Head of caudate nucleus (tissue), 42 donors: ENCODE results near the gene EVC.

Experiments
- DNase-seq, 42 donors: peaks; one replicate each; pipeline versions ENCODE4 v3.0.0 to v3.0.0-alpha.2; 2020 to 2021; ENCODE audit warnings: mixed read lengths in 7 of 42
- intact Hi-C: fragments of 100-400 bp; cut with DNase I; formaldehyde crosslinking; loops from one replicate; pipeline ENCODE4 v1.15.0; 2022

EVC gene

GRCh38 chr4:5776510-5776909 is 65.5 kb downstream of the EVC start:
- intact Hi-C loops: no loop called here
- DNase-seq: no peak

DNA sequence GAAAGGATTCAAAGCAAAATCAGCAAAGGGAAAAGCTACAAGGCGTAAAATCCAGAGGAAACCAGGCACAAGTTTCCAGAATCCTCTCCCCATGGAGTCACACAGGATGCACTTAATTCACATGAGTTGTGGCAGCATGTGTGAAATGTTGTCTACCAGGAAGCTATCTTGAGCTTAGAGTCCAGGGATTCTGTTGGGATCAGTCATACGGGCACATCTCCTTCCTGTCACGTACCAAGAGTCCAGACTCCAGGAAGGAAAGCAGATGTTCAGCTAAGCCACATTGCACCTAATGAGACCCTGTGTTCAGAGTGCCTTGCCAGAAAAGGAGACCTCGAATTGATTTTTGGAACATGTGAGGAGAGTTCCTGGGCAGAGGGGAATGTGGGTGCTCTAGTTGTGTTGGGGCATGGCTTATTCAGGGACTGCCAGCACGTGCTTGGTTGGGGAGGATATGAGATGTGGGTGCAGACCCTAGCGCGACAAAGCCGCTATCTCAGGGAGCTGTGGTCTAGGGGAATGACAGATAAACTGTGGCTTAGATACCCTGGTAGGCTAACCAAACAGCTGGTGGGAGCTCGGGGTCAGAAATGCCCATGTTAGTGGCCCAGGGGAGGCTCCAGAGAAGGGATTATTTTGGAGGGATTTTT is 70.0 kb downstream of the EVC start:
- peak in 3 of 42 donors; percentile 8 to 12 (median 11) for DNase-seq

GRCh38 chr4:5781691-5782090 is 70.7 kb downstream of the EVC start:
- DNase-seq: no peak
- intact Hi-C loops: no loop called here

More for the DNA sequence above, 70.0 kb downstream of the EVC start:
- intact Hi-C loops: no loop called here

DNA sequence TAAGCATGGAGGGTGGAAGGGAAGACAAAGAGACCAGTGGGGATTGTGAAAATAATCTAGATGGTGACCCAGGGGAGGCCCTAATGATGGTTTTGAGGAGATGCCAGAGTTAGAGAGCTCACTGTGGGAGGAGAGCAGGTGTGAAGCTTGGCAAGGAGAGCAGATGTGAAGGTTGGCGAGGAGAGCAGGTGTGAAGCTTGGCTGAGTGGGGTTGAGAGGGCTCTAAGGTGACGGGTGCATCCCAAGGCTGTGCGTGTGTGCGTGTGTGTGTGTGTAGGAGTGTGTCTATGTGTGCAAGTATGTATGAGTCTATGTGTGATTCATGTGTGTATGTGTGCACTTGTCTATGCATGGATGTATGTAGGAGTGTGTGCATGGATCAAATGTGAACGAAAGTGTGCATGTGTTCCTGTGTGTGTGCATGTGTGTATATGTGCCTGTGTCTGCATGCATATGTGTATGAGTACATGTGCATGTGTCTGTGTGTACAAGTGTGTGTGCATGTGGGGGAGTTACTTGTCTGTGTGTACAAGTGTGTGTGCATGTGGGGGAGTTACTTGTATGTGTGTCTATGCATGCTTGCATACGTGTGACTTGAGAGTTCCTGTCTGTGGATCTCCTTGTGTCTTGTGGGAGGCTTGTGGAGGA is 72.0 kb downstream of the EVC start:
- intact Hi-C loops: no loop called here
- no peak for DNase-seq

DNA sequence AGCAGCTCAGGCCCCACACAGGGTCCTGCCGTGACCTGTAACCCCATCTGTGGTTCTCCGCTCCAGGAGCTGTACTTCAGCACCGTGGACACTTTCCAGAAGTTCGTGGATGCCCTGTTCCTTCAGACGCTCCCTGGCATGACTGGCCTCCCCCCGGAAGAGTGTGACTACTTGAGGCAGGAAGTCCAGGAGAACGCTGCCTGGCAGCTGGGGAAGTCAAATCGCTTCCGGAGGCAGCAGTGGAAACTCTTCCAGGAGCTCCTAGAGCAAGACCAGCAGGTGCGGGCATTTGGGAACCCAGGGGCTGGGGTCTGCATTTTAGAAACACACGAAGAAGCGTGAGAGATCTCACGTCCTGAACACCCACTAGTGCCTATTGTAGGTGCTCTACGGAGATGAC is 72.5 kb downstream of the EVC start:
- intact Hi-C loops: no loop called here
- peak in 3 of 42 donors; percentile 13 to 27 (median 14) for DNase-seq

- peak in 1 of 42 donors; percentile 4 for DNase-seq
- intact Hi-C loops: no loop called here
Measured at GRCh38 chr4:5784021-5784420, 73.0 kb downstream of the EVC start.

GRCh38 chr4:5784960-5785611 is 74.1 kb downstream of the EVC start:
- intact Hi-C loops: no loop called here
- DNase-seq: peak in 3 of 42 donors; percentile 16 to 32 (median 26)

DNA sequence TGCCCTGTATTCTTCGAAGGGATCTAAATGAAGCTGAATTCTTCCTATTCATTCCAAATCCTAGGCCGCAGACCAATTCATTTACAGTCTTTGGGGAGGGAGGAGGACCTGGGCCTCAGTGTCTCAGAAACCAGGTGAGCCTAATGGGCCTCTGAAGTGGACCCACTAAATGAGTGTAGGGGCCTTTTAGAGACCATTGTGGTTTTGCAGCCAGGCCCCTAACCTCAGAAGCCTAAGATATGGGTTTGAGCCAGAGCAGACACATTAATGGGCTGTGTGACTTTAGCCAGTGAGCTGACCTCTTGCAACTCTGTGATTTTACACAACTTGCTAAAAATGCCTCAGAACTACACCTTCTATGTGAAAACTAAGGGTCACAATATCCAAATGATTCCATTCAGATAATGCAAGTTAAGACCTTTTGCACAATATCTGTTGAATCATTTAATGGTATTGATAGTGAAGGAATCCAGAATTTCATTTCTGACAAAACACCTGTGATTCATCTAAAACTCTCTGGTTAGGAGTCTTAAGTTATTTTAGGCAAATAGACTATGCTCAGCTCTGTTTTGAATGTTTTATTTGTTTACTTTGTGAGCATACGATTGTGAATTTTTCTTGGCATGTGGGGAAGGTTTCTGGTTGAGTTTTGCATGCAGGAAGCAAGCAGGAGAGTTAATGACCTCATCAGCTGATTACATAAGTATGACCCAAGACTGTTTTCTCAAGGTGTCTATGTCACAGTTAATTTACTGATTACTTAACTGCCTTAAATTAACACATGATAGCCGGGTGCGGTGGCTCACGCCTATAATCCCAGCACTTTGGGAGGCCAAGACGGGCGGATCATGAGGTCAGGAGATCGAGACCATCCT is 75.0 kb downstream of the EVC start:
- intact Hi-C loops: no loop called here
- peak in 1 of 42 donors; percentile 7 for DNase-seq

- DNase-seq: peak in 2 of 42 donors; percentile 12 to 32
- intact Hi-C loops: no loop called here
Measured at GRCh38 chr4:5787311-5787710, 76.3 kb downstream of the EVC start.

DNA sequence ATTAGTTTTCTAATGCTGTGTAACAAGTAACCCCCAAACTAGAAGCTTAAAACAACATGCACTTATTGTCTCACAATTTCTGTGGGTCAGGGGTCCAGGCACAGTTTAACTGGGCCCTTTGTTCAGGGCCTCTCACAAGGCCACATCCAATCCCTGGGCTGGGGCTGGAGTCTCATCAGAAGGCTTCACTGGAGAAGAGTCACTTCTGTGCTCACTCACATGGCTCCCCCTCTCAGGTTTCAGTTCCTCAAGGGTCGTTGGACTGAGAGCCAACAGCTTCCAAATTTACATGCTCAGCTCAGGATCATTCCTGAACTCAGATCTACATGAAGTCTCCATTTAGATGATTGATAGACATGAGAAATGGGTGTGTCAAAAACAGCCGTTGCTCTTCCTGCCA is 77.1 kb downstream of the EVC start:
- peak in 2 of 42 donors; percentile 12 to 13 for DNase-seq
- intact Hi-C loops: no loop called here

DNA sequence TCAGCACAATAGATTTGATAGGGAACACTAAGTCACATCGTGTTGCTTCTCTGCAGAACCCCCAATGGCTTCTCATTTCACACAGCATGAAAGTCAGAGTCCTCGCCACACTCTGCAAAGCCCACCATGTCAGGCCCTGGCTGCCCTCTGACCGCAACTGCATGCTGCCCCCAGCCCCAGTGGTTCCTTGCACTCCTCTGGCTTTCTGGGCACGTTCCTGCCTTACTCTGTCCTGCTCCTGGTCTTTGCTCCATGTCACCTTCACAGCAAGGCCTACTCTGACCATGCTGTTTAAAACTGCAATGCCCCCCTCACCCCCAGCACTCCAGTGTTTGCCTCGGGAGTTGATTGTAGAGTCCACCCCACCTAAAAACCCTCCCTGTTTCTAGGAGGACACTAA is 78.1 kb downstream of the EVC start:
- intact Hi-C loops: no loop called here
- peak in 3 of 42 donors; percentile 7 to 27 (median 21) for DNase-seq

- no peak for DNase-seq
- intact Hi-C loops: no loop called here
Measured at GRCh38 chr4:5790546-5790857, 79.5 kb downstream of the EVC start.

GRCh38 chr4:5791654-5792053 is 80.7 kb downstream of the EVC start:
- peak in 1 of 42 donors; percentile 22 for DNase-seq
- intact Hi-C loops: no loop called here

- peak in 2 of 42 donors; percentile 14 to 26 for DNase-seq
- intact Hi-C loops: no loop called here
Measured at GRCh38 chr4:5793514-5793913, 82.5 kb downstream of the EVC start.

- peak in 1 of 42 donors; percentile 2 for DNase-seq
Measured at GRCh38 chr4:5795580-5795979, 84.6 kb downstream of the EVC start.

GRCh38 chr4:5796976-5797375 is 86.0 kb downstream of the EVC start:
- peak in 4 of 42 donors; percentile 8 to 29 (median 25) for DNase-seq
- intact Hi-C loops: loop anchor here (5.0 kb wide), 1 partner anchor 745 kb away; the partner anchor contains the start of gene STK32B

More at GRCh38 chr4:5795580-5795979, 84.6 kb downstream of the EVC start:
- intact Hi-C loops: loop anchor here (5.0 kb wide), 1 partner anchor 743 kb away; the partner anchor contains the start of gene STK32B

DNA sequence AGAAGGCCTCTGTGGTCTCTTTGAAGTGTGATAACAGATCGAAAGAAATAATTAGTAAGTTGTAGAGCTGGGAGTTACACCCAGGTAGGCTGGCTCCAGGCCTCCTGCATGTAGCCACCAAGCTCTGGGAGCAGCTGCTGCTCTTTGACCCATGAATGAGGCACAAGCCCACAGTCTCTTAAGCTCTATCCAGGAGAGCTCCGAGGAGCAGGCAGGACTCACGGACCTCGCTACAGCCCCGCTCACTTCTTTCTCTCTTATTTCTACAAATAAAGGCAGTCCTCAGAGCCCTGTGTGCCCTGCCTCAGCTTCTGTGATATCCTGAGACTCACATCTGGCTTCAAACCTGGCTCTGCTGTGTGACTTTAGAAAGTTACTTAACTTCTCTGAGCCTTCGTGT is 86.9 kb downstream of the EVC start:
- intact Hi-C loops: loop anchor here (5.0 kb wide), 1 partner anchor 746 kb away; the partner anchor contains the start of gene STK32B
- DNase-seq: peak in 4 of 42 donors; percentile 1 to 4 (median 3)

DNA sequence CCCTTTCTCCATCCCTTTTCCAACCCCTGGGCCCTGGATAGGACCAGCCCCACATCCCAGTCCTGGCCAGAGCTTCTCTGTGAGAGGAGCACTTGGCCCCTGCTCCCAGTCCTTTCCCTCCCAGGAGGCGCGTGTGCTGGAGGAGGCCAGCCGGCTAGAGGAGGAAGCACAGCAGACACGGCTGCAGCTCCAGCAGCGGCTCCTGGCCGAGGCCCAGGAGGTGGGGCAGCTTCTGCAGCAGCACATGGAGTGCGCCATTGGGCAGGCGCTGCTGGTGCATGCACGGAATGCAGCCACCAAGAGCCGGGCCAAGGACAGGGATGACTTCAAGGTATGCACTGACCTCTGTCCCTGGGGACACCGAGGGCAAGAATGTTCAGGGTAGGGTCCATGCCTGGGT is 87.5 kb downstream of the EVC start:
- DNase-seq: peak in 3 of 42 donors; percentile 10 to 22 (median 21)
- intact Hi-C loops: loop anchor here (5.0 kb wide), 1 partner anchor 746 kb away; the partner anchor contains the start of gene STK32B

DNA sequence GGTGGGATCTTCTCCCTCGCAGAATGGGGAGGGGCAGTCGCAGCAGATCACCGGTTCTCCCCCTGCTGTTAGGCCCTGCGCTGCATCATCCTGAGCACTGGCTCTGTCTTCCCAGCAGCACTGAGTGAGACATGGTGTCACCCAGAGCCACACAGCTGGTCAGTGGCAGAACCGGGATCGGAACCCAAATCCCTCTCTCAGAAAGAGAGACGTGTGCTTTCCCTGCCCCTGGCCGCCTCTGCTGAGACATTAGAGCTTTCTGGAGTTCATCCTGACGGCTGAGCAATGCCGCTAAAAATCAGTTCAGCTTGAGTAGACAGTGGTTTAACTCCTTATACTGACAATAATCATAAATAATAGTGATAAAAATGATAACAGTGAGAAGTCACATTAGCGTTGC is 87.9 kb downstream of the EVC start:
- intact Hi-C loops: loop anchor here (5.0 kb wide), 1 partner anchor 747 kb away; the partner anchor contains the start of gene STK32B
- peak in 3 of 42 donors; percentile 7 to 14 (median 12) for DNase-seq
